Measurements from ENCODE around the gene CDKL2.

Gene CDKL2

GRCh38 chr4:75675004-75675531 lies 44.7 kb upstream of the CDKL2 start:
- Histone ChIP-seq H3K9ac (ENCODE audit: low read depth, low read length) (no peak overlapping the region), H3K27ac (ENCODE audit: low read length) (no peak overlapping the region), H3K4me2 (ENCODE audit: insufficient read depth, low read length) (no peak overlapping the region), H3K4me1 (ENCODE audit: insufficient read depth, low read length) (peaks cover 27% of the 10 kb centered on the region), H3K79me2 (ENCODE audit: insufficient read depth, low read length) (peaks cover 41% of the 10 kb centered on the region), H2AFZ (ENCODE audit: low read depth, low read length) (no peak overlapping the region), H4K20me1 (ENCODE audit: insufficient read depth, low read length) (peaks cover 24% of the 10 kb centered on the region), H3K9me3 (ENCODE audit: insufficient read depth, low read length, severe bottlenecking) (no peaks in the 10 kb centered on the region), H3K36me3 (ENCODE audit: insufficient read depth, low read length) (peaks cover 4% of the 10 kb centered on the region; the same call in 1 of the 2 replicates), H3K27me3 (ENCODE audit: insufficient read depth, low read length, poor library complexity) (no peaks in the 10 kb centered on the region), H3K4me3 (ENCODE audit: low read depth in 1 of 2, low read length in 2 of 2) (no peak overlapping the region)
- DNase-seq (no peak), ATAC-seq (ENCODE audit: insufficient read depth, low read depth) (no peak)
- TF ChIP-seq CTCF (IDR thresholded peaks at IDR 0.05; ENCODE audit: borderline replicate concordance, extremely low read depth, low read length, poor library complexity, severe bottlenecking) (no peak), EZH2 (IDR thresholded peaks at IDR 0.05; ENCODE audit: borderline replicate concordance, low read depth, low read length, severe bottlenecking) (no peak)

DNA sequence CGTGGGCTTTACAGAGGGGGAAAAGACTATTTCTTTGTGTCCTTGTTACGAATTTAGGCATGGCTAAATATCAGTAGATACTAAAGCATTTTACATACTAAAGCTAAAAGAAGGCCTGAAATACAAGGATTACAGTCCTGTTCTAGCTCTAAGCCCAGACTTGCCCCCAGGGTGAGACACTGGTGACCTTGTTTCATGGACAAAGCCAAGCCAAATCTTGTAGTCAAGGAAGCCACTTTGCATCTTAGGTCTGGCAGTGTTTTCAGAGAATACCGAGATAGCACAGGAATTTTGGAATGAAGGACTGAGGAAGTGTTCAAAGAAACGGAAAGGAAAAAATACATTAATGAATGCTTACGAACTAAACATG lies 43.6 kb upstream of the CDKL2 start:
- Histone ChIP-seq H3K4me2 (ENCODE audit: insufficient read depth, low read length) (peak overlapping the region; percentile 78), H3K4me3 (ENCODE audit: low read depth in 1 of 2, low read length in 2 of 2) (peak overlapping the region; percentile 44 to 75), H2AFZ (ENCODE audit: low read depth, low read length) (peak overlapping the region; percentile 87), H3K36me3 (ENCODE audit: insufficient read depth, low read length) (peaks cover 4% of the 10 kb centered on the region; the same call in 1 of the 2 replicates), H3K27ac (ENCODE audit: low read length) (peak overlapping the region; percentile 93), H3K9ac (ENCODE audit: low read depth, low read length) (peak overlapping the region; percentile 88), H3K27me3 (ENCODE audit: insufficient read depth, low read length, poor library complexity) (no peaks in the 10 kb centered on the region), H4K20me1 (ENCODE audit: insufficient read depth, low read length) (peaks cover 35% of the 10 kb centered on the region), H3K9me3 (ENCODE audit: insufficient read depth, low read length, severe bottlenecking) (no peaks in the 10 kb centered on the region), H3K79me2 (ENCODE audit: insufficient read depth, low read length) (peaks cover 53% of the 10 kb centered on the region), H3K4me1 (ENCODE audit: insufficient read depth, low read length) (peaks cover 34% of the 10 kb centered on the region)
- no peak for ATAC-seq (ENCODE audit: insufficient read depth, low read depth)
- TF ChIP-seq CTCF (IDR thresholded peaks at IDR 0.05; ENCODE audit: borderline replicate concordance, extremely low read depth, low read length, poor library complexity, severe bottlenecking) = no peak
- TF ChIP-seq EZH2 (IDR thresholded peaks at IDR 0.05; ENCODE audit: borderline replicate concordance, low read depth, low read length, severe bottlenecking) = no peak
- DNase-seq = no peak

GRCh38 chr4:75673027-75673958 lies 43.0 kb upstream of the CDKL2 start, which contains the start of gene G3BP2:
Gene G3BP2, minus strand, starts transcription at chr4:75673411. Its CDS starts 11,386 bp downstream, at chr4:75662025.
- DNase-seq = peak; percentile 98
- Histone ChIP-seq H3K4me1 (ENCODE audit: insufficient read depth, low read length) (peaks cover 41% of the 10 kb centered on the region), H3K9me3 (ENCODE audit: insufficient read depth, low read length, severe bottlenecking) (no peaks in the 10 kb centered on the region), H3K27ac (ENCODE audit: low read length) (peak within 1 kb of the TSS; percentile 93), H3K4me2 (ENCODE audit: insufficient read depth, low read length) (peak within 1 kb of the TSS; percentile 84), H3K36me3 (ENCODE audit: insufficient read depth, low read length) (peaks cover 4% of the 10 kb centered on the region; the same call in 1 of the 2 replicates), H3K9ac (ENCODE audit: low read depth, low read length) (peak within 1 kb of the TSS; percentile 88), H3K4me3 (ENCODE audit: low read depth in 1 of 2, low read length in 2 of 2) (peak within 1 kb of the TSS; percentile 59 to 75), H3K79me2 (ENCODE audit: insufficient read depth, low read length) (peaks cover 59% of the 10 kb centered on the region), H4K20me1 (ENCODE audit: insufficient read depth, low read length) (peaks cover 42% of the 10 kb centered on the region), H3K27me3 (ENCODE audit: insufficient read depth, low read length, poor library complexity) (no peaks in the 10 kb centered on the region), H2AFZ (ENCODE audit: low read depth, low read length) (peak within 1 kb of the TSS; percentile 87)
- peak; percentile 93 for ATAC-seq (ENCODE audit: insufficient read depth, low read depth)
- TF ChIP-seq CTCF (IDR thresholded peaks at IDR 0.05; ENCODE audit: borderline replicate concordance, extremely low read depth, low read length, poor library complexity, severe bottlenecking) (no peak), EZH2 (IDR thresholded peaks at IDR 0.05; ENCODE audit: borderline replicate concordance, low read depth, low read length, severe bottlenecking) (no peak)
